Activated naive CD4-positive, alpha-beta T cell treated with anti-CD3 and anti-CD28 coated beads, Interleukin-2, amount 50 U/mL, for 24 hours (primary cell): ENCODE measurements around the gene SLC9B1.
A peak's percentile ranks its signal among the peaks of the same experiment; 100 is the strongest.

ENCODE experiments used
- H3K27ac Mint-ChIP-seq: one replicate; pipeline ENCODE4 v1.8.0; 2021; ENCODE audit warnings: mild to moderate bottlenecking, mixed read lengths
- H3K27me3 Mint-ChIP-seq: one replicate; pipeline ENCODE4 v1.8.0; 2021; ENCODE audit warnings: mixed read lengths
- H3K36me3 Mint-ChIP-seq: one replicate; pipeline ENCODE4 v1.8.0; 2021; ENCODE audit warnings: mixed read lengths
- H3K4me1 Mint-ChIP-seq: one replicate; pipeline ENCODE4 v1.8.0; 2021; ENCODE audit warnings: mixed read lengths
- H3K4me3 Mint-ChIP-seq: one replicate; pipeline ENCODE4 v1.8.0; 2021; ENCODE audit warnings: mild to moderate bottlenecking, mixed read lengths
- H3K9me3 Mint-ChIP-seq: one replicate; pipeline ENCODE4 v1.8.0; 2021; ENCODE audit warnings: mixed read lengths

The SLC9B1 gene

DNA sequence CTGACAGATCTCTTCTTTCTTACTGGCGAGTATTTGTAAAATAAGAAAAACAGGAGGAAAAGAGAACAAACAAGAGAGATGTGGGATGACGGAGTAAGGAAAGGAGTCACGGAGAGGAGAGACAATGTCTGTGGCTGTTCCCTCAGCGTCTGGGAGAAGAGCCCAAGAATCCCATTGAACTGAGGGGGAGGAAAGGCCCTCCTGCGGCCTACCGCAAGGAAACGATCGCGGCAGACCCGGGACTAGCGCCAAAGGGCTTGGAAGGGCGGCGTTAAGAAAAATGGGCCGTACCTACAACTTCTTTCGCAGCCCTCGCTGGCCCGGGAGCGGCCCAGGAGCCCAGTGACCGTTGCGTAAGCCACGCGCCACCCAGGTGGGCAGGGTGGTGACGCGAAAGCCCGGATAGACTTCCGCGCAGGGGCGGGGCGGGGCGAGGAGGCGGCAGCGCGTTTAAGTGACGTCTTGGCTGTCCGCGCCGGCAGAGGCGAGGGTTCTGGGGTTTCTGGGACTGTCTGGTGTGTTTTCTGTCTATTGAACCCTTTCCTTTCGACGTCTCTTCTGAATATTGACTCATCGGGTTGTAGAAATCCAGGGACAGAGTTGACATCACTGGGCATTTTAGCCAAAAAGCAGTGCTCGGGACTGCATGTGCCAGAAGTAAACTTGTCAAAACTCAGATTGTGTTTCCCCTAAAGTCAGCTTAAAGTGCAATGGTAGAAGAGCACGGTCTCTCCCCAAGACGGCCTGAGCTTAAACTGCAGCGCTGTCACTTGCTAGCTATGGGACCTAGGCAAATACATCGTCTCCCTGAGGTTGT is at the start of gene SLC9B1:
Gene SLC9B1 (minus strand): TSS at position 398 of the 817 bp plus-strand sequence. CDS start 27,994 bp downstream, outside the sequence.
- H3K4me1 Mint-ChIP-seq: peaks cover 20% of the 10 kb centered on the region
- peak within 1 kb of the TSS; percentile 96 for H3K4me3 Mint-ChIP-seq
- H3K27me3 Mint-ChIP-seq: no peaks in the 10 kb centered on the region
- H3K36me3 Mint-ChIP-seq: no peaks in the 10 kb centered on the region
- peak within 1 kb of the TSS; percentile 100 for H3K27ac Mint-ChIP-seq
- H3K9me3 Mint-ChIP-seq: no peaks in the 10 kb centered on the region

DNA sequence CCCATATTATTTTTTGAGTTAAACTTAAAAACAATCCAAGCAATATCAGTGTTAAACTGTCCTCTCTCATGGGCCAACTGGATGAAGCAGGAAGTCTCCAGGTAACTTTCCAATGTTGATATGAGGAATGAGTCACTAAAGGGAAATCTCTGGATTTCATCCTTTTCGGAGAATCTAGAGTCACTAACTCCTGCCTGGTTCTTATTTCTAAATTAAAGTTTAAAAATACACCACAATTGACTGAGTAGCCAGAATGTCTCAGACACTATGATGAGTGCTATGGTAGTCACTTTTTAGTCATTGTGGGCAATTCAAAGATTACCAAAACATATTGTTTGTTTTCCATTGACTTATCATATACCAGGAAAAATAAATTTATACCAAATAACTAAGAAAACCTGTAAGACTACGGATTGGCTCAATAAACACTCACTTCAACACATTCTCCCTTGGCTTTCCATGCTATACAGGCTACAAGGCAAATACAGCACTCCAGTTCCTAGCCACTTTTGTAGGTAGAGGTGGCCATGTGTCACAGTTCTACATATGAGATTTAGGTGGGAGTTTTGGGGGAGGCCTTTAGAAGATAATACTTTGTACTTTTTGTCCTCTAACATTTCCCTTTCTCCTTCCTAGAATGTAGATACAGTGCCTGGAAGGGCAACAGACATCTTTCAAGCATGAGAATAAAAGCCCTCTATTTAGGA is 48.5 kb upstream of the SLC9B1 start:
- Mint-ChIP-seq H3K9me3 (no peaks in the 10 kb centered on the region), H3K27me3 (no peaks in the 10 kb centered on the region), H3K4me1 (peaks cover 28% of the 10 kb centered on the region), H3K27ac (peak overlapping the region; percentile 59), H3K36me3 (peaks cover 19% of the 10 kb centered on the region), H3K4me3 (no peak overlapping the region)

DNA sequence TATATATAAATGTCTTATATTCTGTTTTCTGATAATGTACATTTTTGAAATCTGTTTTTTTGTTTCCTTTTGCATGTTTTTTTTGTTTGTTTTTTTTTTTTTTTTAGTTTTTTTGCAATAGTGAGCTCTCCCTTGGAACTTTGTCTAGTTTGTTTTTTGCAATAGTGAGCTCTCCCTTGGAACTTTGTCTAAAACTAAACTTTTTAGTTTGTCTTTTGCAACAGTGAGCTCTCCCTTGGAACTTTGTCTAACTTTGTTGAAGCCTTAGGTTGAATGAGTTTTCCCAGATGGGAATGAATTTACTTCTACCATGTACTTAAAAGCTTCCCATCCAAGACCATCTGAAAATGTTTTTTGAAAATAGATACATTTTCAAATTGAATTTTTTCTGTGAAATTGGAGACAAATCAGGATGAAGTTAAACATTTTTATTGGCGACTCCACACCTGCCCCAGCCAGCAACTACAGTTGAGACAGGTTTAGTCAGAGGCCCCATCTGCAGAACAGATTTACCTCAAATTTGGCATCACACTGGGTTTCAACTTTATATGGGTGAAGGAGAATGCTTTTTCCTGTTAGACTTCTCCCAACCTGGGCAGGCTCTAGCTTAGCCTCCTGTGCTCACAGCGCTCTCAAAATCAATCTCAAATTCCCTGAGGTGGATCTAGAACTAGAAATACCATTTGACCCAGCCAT is 41.1 kb upstream of the SLC9B1 start:
- no peak overlapping the region for H3K27ac Mint-ChIP-seq
- no peaks in the 10 kb centered on the region for H3K27me3 Mint-ChIP-seq
- H3K36me3 Mint-ChIP-seq: peaks cover 17% of the 10 kb centered on the region
- H3K4me1 Mint-ChIP-seq: no peaks in the 10 kb centered on the region
- H3K4me3 Mint-ChIP-seq: no peak overlapping the region
- no peaks in the 10 kb centered on the region for H3K9me3 Mint-ChIP-seq

DNA sequence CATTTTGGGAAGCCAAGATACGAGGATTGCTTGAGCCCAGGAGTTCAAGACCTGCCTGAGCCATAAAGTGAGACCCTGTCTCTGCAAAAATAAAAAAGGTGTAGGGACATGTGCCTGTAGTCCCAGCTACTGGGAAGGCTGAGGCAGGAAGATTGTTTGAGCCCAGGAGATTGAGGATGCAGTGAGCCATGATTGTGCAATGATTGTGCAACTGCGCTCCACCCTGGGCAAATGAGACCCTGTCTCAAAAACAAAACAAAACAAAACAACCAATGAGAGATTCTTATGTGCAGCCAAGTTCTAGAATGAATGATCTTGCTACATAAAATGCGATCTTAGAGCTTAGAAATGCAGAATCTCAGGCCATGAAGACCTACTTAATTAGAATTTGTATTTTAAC is 34.5 kb upstream of the SLC9B1 start:
- Mint-ChIP-seq H3K27ac (no peak overlapping the region), H3K27me3 (no peaks in the 10 kb centered on the region), H3K36me3 (peaks cover 11% of the 10 kb centered on the region), H3K4me3 (no peak overlapping the region), H3K4me1 (peaks cover 7% of the 10 kb centered on the region), H3K9me3 (no peaks in the 10 kb centered on the region)

- Mint-ChIP-seq H3K4me1 (peaks cover 7% of the 10 kb centered on the region), H3K36me3 (peaks cover 13% of the 10 kb centered on the region), H3K27me3 (no peaks in the 10 kb centered on the region), H3K27ac (no peak overlapping the region), H3K9me3 (no peaks in the 10 kb centered on the region), H3K4me3 (no peak overlapping the region)
Observed at GRCh38 chr4:103052779-103053178, 33.3 kb upstream of the SLC9B1 start.

DNA sequence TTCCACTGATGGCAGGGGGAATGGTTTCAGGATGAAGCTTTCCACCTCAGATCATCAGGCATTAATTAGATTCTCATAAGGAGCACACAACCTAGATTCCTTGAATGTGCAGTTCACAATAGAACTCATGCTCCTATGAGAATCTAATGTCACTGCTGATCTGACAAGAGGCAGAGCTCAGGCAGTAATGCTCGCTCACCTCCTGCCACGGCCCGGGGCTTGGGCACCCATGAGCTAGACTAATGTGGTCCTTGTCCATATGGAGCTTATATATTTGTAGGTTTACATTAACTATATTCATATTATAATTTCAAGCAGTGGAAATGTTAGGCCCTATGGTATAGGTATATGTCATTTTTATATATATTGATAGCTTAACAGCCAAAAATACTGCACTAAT is 32.6 kb upstream of the SLC9B1 start:
- Mint-ChIP-seq H3K4me3 (no peak overlapping the region), H3K4me1 (peaks cover 7% of the 10 kb centered on the region), H3K27me3 (no peaks in the 10 kb centered on the region), H3K36me3 (peaks cover 15% of the 10 kb centered on the region), H3K27ac (no peak overlapping the region), H3K9me3 (no peaks in the 10 kb centered on the region)

- Mint-ChIP-seq H3K27ac (peak overlapping the region; percentile 92), H3K4me1 (peaks cover 13% of the 10 kb centered on the region), H3K4me3 (no peak overlapping the region), H3K27me3 (no peaks in the 10 kb centered on the region), H3K36me3 (peaks cover 20% of the 10 kb centered on the region), H3K9me3 (no peaks in the 10 kb centered on the region)
Observed at GRCh38 chr4:103050736-103051436, 31.4 kb upstream of the SLC9B1 start.

- H3K36me3 Mint-ChIP-seq: peaks cover 23% of the 10 kb centered on the region
Observed at GRCh38 chr4:103046416-103047290, 27.1 kb upstream of the SLC9B1 start.

DNA sequence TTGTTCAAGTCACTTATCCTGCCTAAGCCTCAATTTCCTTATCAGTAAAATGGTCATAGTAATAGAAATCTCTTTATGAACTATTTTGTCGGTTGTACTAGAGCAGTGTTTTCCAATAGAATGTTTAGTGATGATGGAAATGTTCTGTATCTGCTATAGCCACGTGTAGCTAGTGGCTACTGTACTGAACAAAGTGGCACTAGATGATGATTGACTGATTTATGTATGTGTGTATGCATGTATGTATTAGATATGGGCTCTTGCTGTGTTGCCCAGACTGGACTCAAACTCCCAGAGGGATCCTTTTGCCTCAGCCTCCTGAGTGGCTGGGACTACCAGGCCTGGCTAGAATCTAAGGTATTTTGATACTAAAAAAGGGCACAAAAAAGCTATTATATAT is 24.7 kb upstream of the SLC9B1 start:
- H3K36me3 Mint-ChIP-seq: peaks cover 23% of the 10 kb centered on the region
- H3K4me1 Mint-ChIP-seq: peaks cover 6% of the 10 kb centered on the region
- H3K4me3 Mint-ChIP-seq: no peak overlapping the region
- H3K9me3 Mint-ChIP-seq: no peaks in the 10 kb centered on the region
- H3K27me3 Mint-ChIP-seq: no peaks in the 10 kb centered on the region
- no peak overlapping the region for H3K27ac Mint-ChIP-seq

More at GRCh38 chr4:103046416-103047290, 27.1 kb upstream of the SLC9B1 start:
- H3K27me3 Mint-ChIP-seq: no peaks in the 10 kb centered on the region
- peaks cover 13% of the 10 kb centered on the region for H3K4me1 Mint-ChIP-seq
- no peak overlapping the region for H3K4me3 Mint-ChIP-seq
- H3K9me3 Mint-ChIP-seq: no peaks in the 10 kb centered on the region
- H3K27ac Mint-ChIP-seq: no peak overlapping the region

- Mint-ChIP-seq H3K36me3 (peaks cover 15% of the 10 kb centered on the region), H3K9me3 (no peaks in the 10 kb centered on the region), H3K27ac (no peak overlapping the region), H3K4me1 (no peaks in the 10 kb centered on the region), H3K4me3 (no peak overlapping the region), H3K27me3 (no peaks in the 10 kb centered on the region)
Observed at GRCh38 chr4:103036169-103036568, 16.7 kb upstream of the SLC9B1 start.

GRCh38 chr4:103032574-103032973 is 13.1 kb upstream of the SLC9B1 start:
- Mint-ChIP-seq H3K4me1 (no peaks in the 10 kb centered on the region), H3K27me3 (no peaks in the 10 kb centered on the region), H3K4me3 (no peak overlapping the region), H3K36me3 (peaks cover 26% of the 10 kb centered on the region), H3K9me3 (no peaks in the 10 kb centered on the region), H3K27ac (no peak overlapping the region)

GRCh38 chr4:103030791-103031190 is 11.3 kb upstream of the SLC9B1 start:
- Mint-ChIP-seq H3K36me3 (peaks cover 14% of the 10 kb centered on the region), H3K4me1 (peaks cover 2% of the 10 kb centered on the region), H3K27me3 (no peaks in the 10 kb centered on the region), H3K4me3 (no peak overlapping the region), H3K27ac (no peak overlapping the region), H3K9me3 (no peaks in the 10 kb centered on the region)

- no peaks in the 10 kb centered on the region for H3K9me3 Mint-ChIP-seq
- no peak overlapping the region for H3K4me3 Mint-ChIP-seq
- H3K27me3 Mint-ChIP-seq: no peaks in the 10 kb centered on the region
- H3K36me3 Mint-ChIP-seq: peaks cover 12% of the 10 kb centered on the region
- H3K4me1 Mint-ChIP-seq: peaks cover 6% of the 10 kb centered on the region
- H3K27ac Mint-ChIP-seq: no peak overlapping the region
Observed at GRCh38 chr4:103029300-103029699, 9.8 kb upstream of the SLC9B1 start.

DNA sequence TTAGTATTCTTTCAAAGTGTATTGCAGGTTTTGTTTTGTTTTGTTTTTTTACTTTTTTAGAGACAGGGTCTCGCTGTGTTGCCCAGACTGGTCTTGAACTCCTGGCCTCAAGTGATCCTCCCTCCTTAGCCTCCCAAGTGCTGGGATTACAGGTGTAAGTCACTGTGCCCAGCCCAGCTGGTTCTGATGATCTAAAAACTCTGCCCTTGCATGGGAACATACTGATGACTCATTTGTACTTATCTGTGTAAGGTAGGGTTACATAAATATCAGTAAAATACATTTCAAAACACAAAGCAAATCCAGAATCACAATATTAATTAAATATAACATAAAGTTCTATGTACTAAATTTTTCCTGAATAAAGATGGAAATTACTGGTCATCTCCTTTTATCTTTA is 7.4 kb upstream of the SLC9B1 start:
- Mint-ChIP-seq H3K4me3 (no peak overlapping the region), H3K27ac (no peak overlapping the region), H3K36me3 (peaks cover 12% of the 10 kb centered on the region), H3K9me3 (no peaks in the 10 kb centered on the region), H3K27me3 (no peaks in the 10 kb centered on the region), H3K4me1 (peaks cover 6% of the 10 kb centered on the region)
